Inflammatory macrophage treated with lipopolysaccharide for 4 hours (primary cell): ENCODE data around the gene ZMYND15.

Source experiments
- DNase-seq: peaks from one replicate; pipeline ENCODE4 v3.0.0-alpha.2; 2020

ZMYND15 gene

DNA sequence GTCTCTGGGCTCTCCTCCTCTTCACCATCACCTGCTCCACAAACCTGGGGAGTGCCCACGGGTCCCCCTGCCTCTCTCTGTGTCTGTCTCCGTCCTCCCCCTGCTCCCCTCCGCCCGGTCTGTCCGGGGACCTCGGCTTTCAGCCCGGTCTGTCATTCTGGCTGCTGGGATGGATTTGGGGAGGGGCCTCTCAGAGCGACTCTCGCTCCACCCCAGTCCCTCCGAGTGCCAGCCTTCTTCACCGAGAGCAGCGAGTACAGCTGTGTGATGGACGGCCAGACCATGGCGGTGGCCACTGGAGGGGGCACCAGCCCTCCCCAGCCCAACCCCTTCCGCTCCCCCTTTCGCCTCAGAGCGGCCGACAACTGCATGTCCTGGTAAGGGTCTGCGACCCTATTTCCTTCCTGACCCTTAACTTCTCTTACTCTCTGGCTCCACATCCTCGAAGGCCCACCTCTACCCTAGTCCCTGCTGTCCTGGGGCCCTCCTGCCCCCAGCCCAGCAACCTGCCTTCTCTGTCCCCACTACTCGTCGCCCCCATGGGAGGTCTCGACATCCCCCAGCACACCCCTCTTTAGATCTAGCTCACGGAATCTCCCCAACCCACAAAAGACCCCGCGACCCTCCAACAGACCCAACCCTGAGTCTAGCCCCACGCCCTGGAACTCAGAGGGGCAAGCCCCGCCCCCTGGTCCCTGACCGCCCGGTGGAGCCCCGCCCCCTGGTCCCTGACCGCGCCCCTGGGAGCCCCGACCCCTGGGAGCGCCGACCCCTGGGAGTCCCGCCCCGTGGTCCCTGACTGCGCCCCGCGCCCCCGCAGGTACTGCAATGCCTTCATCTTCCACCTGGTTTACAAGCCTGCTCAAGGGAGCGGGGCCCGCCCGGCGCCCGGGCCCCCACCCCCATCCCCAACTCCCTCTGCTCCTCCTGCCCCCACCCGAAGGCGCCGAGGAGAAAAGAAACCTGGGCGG, 5.7 kb downstream of the ZMYND15 start:
- no peak for DNase-seq

DNA sequence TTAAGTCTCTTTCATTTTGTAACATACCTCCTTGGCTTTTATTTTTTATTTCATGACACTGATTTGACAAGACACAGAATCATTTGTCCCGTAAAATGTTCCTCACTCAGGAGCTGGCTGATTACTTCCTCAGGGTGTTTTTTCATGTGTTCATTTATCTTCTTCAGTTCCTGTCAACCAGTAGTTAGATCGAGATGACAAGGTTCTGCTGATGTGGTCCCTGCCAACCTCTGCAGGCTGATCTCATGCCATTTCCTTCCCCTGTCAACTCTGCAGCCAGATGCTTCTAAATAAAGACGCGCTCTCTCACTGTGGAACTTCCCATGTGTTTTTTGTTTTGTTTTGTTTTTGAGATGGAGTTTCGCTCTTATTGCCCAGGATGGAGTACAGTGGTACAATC, 8.2 kb downstream of the ZMYND15 start:
- DNase-seq = peak; percentile 97

DNA sequence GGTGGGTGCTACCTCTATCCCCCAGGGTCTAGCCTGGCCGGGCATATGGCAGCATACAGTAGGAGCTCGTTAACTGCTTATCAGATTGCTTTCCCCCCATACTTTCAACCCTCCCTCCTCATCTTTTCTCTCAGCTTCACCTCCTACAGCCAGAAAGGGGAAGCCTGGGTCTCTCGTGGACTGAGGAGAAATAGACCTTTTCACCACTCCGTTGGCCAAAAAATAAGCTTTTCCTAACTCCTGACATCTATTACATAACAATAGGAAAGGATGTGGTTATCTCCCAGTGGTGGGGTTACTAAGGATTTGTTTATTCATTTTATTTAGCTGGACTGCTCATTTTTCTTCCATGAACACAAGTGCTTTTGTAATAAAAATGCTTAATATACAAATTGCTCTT, 9.1 kb downstream of the ZMYND15 start:
- DNase-seq = peak; percentile 72

DNA sequence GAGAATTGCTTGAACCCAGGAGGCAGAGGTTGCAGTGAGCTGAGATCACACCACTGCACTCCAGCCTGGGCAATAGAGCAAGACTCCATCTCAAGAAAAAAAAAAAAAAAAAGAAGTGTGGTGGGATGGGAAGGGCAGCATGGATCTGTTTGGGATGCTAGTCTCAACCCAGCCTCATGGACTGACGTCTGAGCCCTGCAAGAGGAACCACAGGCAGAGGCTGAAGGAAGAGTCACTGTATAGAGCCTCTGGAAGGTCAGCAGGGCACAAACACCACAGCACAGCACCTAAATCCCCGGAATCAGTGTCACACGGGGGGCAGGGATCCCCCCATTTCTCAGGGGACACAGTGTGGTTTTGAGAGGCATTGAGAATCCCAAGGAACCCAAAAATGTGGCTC, 11.0 kb downstream of the ZMYND15 start:
- DNase-seq = peak; percentile 59

DNA sequence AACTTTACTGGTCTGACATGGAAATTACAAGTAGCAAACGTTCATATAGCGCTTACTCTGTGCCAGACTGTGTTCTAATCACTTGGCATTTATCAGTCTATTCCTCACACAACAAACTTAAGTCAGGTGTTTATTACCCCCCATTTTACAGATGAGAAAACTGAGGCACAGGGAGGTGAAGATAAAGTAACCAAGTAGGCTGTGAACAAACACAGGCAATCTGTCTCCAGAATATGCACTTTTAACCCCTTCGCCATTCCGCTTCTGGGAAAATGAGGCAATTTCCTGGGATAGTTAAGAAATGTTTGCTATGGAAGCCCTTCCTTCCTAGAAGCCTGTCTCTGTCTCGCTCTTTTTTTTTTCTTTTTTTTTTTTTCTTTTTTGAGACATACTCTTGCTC, 12.3 kb downstream of the ZMYND15 start:
- peak; percentile 58 for DNase-seq

DNA sequence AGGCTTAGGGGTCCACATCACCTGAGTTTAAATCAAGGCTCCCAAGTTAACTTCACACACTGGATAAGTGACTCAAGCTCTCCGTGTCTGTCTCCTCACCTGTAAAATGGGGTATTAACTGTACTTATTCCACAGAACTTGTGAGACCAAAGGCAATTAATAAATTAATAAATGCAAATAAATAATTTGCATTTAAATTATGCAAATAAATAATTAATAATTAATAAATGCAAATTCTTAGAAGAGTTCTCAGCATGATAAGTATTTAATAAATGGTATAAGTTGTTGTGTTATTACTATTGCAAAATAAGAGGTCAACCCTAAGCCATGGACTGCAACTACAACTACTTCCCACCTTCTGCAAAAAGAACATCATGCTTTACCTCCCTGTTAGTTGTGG, 13.8 kb downstream of the ZMYND15 start:
- no peak for DNase-seq

DNA sequence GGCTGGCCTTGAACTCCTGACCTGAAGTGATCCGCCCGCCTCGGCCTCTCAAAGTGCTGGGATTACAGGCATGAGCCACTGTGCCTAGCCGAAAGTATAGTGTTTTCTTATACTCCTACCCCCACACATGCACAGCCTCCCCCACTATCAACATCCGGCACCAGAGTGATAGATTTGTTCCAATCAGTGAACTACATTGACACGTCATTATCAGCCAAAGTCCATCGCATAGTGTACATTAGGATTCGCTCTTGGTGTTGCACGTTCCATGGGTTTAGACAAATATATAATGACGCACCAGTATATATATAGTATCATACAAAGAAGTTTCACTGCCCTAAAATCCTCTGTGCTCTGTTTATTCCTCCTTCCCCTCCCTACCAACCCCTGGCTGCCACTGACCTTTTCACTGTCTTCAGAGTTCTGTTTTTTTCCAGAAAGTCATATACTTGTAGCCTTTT, 20.2 kb downstream of the ZMYND15 start:
- peak; percentile 92 for DNase-seq

DNA sequence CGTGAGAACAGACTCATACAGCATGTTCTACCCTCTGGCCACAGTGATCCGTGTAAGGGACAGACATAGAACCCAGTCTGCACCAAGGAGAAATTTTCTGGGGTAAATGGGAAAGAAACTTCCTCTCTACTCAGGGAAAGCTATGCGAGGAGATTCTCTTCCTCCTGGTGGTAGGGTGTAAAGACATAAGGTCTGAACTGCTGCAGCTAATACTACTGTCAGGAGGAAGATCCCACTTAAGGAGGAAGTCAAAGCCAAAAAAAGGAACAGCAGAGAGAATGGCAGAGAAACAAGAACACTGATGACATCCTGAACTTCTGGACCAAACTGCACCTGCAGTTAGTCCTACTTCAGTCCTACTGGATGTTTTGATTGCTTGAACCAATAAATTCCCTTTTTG, 25.0 kb downstream of the ZMYND15 start:
- DNase-seq = peak; percentile 90

DNA sequence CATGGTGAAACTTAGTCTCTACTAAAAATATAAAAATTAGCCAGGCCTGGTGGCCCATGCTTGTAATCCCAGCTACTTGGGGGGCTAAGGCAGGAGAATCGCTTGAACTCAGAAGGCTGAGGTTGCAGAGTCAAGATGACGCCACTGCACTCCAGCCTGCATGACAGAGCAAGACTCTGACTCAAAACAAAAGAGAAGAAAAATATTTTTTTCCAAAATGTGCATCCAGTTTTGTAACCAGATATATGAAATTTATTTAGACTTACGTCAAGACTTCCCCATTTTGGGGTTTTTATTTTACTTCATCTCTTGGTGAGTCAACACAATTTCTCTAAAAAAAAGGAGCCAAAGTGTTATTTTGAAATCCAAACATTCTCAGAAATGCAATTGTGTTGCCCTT, 26.6 kb downstream of the ZMYND15 start:
- peak; percentile 99 for DNase-seq

DNA sequence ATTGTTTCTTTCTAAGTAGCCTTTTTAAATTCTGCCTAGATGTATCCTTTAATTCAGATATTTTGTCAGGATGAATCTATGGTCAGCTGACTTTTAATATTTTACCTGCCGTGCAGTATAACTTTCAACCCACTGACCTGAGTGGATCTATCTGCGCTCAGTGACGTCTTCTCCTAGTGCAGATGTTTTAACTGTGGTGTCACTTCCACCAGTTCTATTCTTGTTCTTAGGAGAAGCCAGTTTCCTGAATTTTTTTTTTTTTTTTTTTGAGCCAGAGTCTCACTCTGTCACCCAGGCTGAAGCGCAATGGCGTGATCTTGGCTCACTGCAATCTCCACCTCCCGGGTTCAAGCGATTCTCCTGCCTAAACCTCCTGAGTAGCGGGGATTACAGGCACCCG, 27.1 kb downstream of the ZMYND15 start:
- DNase-seq = peak; percentile 85

DNA sequence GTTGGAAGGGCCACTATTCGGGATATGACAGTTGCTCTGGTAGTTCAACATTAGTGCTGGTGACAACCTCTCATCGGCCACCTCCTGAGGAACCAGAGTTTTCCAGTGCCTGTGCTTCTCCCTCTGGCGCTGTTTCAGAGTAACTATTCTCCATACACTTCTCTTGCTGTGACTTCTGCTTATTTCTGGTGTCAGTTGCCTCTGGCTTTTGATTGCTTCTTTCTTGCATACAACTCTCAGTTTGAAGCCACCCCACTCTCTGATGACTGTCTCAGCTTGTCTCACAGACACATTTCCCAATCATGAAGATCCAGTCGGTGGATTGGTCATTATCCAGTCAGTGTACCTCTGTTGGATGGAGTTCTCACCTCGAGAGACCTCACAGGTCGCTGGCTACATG, 28.7 kb downstream of the ZMYND15 start:
- peak; percentile 95 for DNase-seq

DNA sequence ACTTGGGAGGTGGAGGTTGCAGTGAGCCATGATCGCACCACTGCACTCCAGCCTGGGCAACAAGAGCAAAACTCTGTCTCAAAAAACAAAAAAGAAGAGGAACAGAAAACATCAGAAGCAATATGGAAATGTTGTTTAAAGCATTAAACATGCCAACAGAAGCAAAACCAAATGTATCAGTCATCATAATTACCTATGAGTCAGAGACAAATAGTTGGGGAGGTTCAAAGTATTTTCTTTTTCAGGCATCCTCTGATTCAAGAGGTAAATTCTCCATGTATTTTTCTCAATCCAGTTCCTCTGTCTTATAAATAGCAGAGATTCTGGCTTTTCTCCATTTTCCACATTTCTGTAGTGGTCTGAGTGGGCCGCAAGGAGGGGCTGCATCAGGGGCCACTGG, 30.0 kb downstream of the ZMYND15 start:
- DNase-seq = peak; percentile 53

DNA sequence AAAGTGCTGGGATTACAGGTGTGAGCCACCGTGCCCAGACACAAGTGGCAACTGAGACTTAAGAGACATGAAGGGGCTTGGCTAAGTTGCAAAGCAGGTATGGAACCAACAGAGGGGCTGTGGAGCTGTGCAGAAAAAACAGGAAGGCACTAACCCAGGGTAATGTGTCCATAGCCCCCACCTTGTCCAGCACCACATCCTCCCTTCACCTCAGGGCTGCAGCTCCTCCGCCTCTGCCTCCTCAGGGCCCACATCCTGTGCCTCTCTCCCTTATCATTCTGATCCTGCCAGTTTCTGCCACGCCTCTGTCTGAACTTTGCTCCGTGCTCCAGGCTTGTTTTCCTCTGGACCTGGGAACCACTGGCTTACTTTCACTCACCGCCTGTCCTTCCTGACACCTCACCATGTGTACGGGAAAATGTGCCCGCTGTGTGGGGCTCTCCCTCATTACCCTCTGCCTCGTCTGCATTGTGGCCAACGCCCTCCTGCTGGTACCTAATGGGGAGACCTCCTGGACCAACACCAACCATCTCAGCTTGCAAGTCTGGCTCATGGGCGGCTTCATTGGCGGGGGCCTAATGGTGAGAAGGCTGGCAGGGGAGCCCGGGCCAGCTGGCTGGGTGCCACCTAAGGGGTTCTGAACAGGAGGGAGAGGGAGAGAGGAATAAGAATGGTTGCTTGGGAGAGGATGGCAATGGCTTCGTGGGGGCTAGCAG, 32.0 kb downstream of the ZMYND15 start, which contains the start of gene TM4SF5:
Gene TM4SF5 (plus strand): TSS at position 368 of the 716 bp plus-strand sequence. CDS start 37 bp downstream, at position 405.
- DNase-seq = no peak

DNA sequence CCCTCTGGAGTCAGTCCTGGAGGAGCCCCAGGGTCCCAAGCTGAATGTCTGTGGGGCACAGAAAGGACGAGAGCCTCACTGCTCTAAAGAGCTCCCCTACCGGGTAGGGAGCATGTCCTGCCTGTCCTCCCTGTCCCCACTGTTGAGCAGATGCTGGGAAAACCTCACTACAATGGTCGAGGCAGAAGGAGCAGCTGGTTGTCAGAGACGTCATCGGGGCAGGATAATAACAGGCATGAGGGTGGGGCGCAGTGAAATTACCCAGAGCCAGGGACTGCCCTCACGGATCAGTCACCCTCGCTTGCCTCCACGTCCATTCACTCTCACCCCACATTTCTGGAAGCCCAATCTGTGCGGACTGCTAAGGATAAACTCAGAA, 32.6 kb downstream of the ZMYND15 start:
- no peak for DNase-seq

DNA sequence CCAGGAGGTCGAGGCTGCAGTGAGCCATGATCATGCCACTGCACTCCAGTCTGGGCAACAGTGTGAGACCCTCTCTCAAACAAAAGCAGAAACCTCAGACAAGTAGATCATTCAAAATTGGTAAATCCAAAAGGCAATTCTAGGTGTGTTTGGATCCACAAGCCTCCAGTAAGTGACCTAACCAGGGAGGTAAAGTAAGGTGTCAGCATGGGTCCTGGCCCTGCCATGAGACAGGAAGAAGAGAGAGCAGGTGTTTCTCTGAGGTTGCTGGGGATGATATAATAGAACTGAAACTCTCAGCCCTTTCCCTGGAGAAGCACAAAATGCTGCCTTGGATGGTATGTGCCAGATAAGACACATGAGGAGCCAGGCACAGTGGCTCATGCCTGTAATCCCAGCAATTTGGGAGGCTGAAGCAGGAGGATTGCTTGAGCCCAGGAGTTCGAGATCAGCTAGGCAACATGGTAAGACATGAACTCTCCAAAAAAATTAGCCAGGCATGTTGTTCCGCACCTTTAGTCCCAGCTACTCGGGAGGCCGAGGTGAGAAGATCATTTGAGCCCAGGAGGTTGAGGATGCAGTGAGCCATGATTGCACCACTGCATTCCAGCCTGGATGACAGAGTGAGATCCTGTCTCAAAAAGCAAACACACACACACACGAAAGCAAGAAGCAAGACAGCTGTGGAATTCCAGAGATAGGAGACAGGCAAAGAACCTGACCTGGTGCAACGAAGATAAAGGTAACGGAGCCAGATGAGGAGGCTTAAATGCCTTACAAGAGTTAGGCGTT, 38.5 kb downstream of the ZMYND15 start:
- no peak for DNase-seq

DNA sequence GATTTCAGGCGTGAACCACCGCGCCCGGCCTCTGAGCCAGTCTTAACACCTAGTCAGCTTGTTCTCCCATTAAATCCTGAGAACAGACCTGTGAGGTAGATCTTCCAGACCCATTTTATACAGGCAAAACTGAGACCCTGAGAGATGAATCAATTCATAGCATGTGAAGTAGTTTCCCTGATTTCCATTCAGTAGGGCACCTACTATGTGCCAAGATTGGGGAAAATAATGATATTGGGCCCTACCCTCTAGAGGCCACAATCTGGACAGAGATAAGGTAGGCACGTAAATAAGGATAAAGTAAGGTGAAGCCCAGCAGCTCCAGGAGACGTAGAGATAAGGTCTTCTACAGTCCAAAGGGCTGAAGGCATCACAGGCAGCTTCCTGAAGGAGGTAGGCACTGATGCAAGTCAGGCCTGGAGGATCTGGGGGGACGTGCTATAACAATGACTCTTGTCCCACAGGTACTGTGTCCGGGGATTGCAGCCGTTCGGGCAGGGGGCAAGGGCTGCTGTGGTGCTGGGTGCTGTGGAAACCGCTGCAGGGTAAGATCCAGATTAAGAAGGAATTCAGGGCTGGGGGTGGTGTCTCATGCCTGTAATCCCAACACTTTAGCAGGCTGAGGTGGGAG, 40.8 kb downstream of the ZMYND15 start:
- DNase-seq = no peak

DNA sequence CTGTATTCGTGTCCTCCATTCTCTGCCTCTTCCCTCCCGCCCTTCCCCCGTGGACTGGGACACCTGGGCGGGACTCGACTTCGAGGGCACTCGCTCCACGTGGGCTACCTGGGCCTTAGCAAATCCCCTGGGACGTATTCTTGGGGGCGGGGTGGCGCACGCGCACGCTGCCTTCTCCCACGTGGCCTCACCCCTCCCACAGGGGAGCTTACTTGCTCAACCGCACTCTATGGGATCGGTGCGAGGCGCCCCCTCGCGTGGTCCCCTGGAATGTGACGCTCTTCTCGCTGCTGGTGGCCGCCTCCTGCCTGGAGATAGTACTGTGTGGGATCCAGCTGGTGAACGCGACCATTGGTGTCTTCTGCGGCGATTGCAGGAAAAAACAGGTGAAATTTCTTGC, 43.0 kb downstream of the ZMYND15 start:
- peak; percentile 62 for DNase-seq

DNA sequence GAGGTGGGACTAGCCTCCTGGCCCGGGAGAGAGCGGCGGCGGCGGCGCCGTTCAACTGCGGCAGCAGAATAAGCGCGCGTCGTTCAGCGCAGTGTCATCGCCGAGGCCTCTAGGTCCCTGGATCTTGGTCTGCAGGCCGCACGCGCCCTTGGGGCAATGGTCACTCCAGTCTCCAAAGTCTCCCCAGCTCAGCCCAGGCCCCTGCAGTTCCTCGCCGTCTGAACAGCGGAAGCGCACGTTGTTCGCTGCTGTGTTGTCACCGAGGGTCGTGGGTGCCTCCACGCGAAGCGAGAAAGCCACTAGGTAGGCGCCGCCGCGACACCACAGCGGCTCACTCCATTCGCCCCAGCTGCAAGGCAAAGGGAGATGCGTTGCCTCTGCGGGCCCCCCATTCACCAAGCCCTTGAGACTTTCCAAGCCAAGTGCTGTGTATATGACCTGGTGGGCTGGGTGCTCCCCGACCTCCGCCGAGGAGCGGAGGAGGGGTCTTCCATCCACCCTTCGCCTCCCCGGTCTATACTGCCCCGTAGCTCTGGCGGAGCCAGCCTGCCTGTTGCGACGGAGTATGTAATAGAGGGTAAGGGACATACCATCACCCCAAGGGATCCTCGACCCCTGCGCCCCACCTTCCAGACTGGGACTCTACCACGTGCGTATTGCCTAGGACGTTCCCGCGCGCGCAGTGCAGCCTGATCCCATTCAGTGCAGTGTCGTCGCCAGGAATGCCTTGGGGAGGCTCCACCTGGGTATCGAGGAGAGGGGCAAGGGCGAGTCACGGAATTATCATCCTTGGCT, 45.9 kb downstream of the ZMYND15 start:
- peak; percentile 9 for DNase-seq

DNA sequence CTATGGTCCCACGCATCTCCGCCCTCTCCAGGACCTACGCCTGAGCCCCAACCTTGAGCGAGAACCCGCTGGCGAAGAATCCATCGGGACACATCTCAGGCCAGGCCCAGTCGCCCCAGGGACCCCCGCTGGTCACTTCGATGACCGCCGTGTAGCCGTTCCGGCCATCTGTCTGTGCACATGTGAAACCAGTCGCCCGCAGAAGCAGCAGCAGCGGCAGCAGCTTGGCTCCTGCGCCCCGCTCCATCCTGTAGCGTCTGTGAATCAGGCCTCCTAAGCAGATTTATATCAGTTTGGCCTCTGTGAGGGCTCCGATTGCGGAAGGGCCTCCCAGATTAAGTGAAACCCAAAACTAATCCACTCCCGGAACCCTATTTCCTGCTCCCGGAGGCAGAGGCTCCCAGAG, 46.5 kb downstream of the ZMYND15 start, which contains the start of gene VMO1:
Gene VMO1 (minus strand): TSS at position 259 of the 406 bp plus-strand sequence. CDS start 12 bp downstream, at position 247.
- peak; percentile 25 for DNase-seq

DNA sequence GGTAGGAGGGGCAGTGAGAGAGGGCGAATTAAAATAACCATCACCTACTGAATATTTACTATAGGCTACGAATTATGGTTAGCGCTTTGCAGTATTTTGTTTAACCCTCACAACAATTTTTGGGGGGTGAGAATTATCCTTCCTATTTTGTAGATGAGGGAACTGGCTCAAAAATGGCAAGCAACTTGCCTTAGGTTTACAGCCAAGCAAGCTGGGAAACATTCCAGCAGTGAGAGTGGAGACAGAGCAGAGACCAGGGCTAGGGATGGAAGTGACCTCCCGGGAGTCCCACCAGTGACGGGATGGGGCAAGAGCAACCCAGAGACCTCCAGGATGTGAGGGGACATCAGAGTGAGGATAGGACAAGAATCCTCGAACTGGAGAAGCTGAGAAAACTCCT, 46.9 kb downstream of the ZMYND15 start:
- DNase-seq = no peak

DNA sequence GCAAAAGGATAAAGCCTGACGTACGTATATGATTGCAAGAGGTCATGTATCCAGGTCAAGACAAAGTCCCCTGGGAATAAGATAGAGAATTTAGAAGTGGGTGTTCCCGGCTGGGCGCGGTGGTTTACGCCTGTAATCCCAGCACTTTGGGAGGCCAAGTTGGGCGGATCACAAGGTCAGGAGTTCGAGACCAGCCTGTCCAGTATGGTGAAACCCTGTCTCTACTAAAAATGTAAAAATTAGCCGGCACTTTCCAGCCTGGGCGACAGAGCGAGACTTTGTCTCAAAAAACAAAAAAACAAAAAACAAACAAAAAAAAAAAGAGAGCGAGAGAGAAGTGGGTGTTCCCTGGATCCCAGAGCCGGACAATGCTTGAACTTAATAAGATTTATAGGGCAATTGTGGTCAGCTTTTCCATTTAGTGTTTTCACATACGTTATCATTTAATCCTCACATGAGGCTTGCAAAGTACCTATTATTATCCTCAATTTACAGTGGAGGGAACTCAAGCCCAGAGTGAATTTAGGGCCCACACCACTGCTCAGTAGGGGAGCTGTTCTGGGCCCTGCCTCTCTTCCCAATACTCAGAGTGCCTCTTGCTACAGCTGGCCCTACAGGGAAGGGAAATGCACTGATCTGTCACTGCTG, 48.6 kb downstream of the ZMYND15 start:
- no peak for DNase-seq
